ENCODE measurements around the gene KCNJ10.

DNA sequence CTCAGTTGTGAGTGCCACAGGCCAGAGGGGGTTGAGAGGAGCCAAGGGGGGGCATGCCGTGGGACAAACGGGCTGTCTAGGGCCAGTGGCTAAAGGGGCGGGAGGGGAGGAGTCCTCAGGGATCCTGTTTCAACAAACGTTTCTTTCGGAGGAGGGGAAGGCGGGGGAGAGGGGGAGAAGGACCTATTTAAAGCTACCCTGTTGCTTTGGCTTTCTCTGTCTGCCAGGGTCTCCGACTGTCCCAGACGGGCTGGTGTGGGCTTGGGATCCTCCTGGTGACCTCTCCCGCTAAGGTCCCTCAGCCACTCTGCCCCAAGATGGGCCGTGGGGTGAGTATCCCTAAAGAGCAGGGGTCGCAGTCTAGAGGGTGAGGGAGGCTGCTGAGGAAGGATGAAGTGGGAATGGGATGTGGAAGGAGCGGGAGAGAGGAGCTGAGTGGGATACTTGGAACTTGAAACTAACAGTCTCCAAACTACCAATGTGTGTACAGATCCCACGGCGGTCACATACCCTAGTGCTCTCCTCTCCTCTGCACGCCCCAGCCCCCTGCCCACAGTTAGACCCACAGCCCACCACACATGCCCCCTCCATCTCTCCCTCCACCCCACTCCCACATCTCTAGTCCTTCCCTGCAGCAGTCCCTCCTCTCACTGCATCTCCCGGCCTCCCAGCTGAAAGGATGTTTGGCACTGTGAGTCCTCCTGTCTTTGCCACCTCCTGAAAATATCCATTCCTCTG is 45.8 kb upstream of the KCNJ10 start, which contains the start of gene ATP1A2:
- TF ChIP-seq, protein P1, sequence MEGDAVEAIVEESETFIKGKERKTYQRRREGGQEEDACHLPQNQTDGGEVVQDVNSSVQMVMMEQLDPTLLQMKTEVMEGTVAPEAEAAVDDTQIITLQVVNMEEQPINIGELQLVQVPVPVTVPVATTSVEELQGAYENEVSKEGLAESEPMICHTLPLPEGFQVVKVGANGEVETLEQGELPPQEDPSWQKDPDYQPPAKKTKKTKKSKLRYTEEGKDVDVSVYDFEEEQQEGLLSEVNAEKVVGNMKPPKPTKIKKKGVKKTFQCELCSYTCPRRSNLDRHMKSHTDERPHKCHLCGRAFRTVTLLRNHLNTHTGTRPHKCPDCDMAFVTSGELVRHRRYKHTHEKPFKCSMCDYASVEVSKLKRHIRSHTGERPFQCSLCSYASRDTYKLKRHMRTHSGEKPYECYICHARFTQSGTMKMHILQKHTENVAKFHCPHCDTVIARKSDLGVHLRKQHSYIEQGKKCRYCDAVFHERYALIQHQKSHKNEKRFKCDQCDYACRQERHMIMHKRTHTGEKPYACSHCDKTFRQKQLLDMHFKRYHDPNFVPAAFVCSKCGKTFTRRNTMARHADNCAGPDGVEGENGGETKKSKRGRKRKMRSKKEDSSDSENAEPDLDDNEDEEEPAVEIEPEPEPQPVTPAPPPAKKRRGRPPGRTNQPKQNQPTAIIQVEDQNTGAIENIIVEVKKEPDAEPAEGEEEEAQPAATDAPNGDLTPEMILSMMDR (IDR thresholded peaks at IDR 0.05), result no peak
- TF ChIP-seq POLR2A (IDR thresholded peaks at IDR 0.05), result no peak
